HG02943 (cell line): ENCODE results near the gene GZMA.
"Not testable (repeated sequence)": the region's sequence is repeated elsewhere in the genome, so short reads cannot be mapped to it uniquely, and the experiment has no call there.

Experiments used
- ATAC-seq: cut with Tn5 transposase; IDR thresholded peaks from one replicate; pipeline ENCODE4 v1.9.1; 2021; ENCODE audit warnings: mild to moderate bottlenecking, low read depth, moderate library complexity; ENCODE audit not compliant: unreplicated experiment

GZMA gene

GRCh38 chr5:55105976-55106375 is 3.5 kb downstream of the GZMA start:
- ATAC-seq = not testable (repeated sequence)

GRCh38 chr5:55108661-55109060 is 6.2 kb downstream of the GZMA start:
- no peak for ATAC-seq

GRCh38 chr5:55110217-55110616 is 7.8 kb downstream of the GZMA start:
- ATAC-seq = no peak

- ATAC-seq = no peak
Observed at GRCh38 chr5:55113327-55113726, 10.9 kb downstream of the GZMA start.

- ATAC-seq = no peak
Observed at GRCh38 chr5:55114061-55114460, 11.6 kb downstream of the GZMA start.

- no peak for ATAC-seq
Observed at GRCh38 chr5:55123365-55123764, 20.9 kb downstream of the GZMA start.

GRCh38 chr5:55134053-55134722 is 31.7 kb downstream of the GZMA start:
- ATAC-seq = no peak

DNA sequence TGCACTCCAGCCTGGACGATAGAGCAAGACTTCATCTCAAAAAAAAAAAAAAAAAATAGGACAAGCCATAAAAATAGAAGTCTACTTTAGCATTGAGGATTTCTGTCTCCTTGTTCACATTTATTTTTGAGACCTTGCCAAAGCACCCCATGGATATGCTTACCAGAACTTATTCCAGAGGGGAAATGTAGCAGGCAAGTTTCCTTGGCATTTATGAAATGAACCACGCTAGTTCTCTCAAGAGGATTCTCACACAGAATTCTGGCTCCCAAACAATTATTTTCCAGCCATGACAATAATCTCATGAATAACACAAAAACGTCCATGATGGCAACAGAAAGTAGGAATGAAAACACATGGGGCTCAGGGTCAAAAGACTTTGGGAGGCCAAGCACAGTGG is 34.1 kb downstream of the GZMA start:
- no peak for ATAC-seq

- no peak for ATAC-seq
Observed at GRCh38 chr5:55140908-55141665, 38.6 kb downstream of the GZMA start.

DNA sequence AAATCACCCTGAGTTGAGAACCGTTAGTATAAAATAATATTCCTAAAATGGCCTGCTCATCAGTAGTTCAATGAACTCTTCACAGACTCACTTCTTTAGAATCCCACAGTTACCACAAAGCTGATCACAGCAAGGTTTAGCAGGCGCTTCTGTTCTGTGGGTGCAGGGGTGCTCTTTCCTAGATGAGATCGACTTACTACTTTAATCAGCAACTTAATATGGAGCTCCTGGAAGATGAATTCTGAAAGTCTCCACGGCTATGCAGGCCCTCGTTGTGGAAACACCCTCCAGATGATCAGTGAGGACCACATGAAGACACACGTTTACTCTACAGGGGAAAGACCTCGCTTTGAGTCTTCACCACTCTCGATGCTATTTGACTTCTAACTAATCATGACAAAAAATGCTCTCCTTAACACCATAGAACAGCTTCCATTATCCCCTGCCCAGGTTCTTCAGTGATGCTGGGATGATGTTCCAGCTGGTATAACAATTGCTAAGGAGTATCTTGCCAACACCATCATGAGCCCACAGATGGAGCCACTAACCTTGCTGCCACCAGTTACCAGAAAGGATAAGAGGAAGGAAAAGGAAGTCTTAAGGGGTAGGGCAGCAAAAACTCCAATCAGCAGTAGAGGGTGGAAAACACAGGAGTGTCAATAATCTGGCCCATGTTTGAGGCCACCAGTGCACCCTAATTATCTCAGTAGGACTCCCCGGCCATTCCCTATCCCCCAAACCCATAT is 39.7 kb downstream of the GZMA start:
- no peak for ATAC-seq

DNA sequence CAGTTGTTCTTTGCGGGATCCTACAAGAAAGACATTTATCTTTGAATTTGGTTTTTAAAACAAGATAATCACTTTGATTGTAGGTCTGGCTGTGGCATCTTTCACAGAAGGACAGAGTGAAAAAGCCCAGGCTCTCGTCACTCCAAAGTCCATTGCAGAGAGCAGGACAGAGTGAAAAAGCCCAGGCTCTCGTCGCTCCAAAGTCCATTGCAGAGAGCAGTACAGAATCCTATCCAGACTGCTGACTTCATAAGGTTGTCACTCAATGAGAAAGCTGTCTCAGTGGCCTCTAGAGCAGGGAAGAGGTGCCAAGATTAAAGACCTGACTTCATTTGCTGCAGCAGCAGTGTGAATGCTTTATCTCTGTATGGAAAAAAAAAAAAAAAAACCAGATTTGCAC is 41.2 kb downstream of the GZMA start:
- no peak for ATAC-seq

- no peak for ATAC-seq
Observed at GRCh38 chr5:55146080-55146479, 43.6 kb downstream of the GZMA start.

DNA sequence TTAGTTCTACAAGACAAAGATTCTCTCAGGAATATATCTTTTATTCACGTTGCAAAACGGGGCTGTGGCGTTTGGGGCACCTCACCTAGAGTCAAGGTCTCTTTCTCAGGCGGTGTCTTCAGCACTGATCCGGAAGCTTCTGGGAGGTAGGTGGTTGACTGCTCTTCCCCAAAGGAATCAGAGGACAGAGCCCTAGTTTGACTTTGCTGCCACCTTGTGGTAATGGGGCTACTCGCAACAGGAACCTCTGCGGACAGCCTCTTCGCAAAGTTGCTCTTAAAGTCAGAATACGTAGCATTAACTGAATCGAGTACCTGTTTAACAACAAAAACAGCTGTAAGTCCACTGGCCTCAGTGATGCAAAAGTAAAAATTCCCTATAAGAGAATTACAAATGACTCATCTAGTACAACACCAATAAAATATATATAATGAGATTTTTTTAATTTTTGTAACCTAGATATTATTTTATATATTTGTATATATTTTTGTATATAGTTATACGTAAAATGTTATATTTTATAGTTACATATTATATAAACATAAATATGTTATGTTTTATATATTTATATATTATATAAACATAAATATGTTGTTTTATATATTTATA is 44.2 kb downstream of the GZMA start:
- ATAC-seq = peak; percentile 71

GRCh38 chr5:55149308-55149795 is 46.9 kb downstream of the GZMA start:
- ATAC-seq = no peak

- no peak for ATAC-seq
Observed at GRCh38 chr5:55151923-55152842, 49.7 kb downstream of the GZMA start.

- no peak for ATAC-seq
Observed at GRCh38 chr5:55154873-55155272, 52.4 kb downstream of the GZMA start.
